GM23248 (cell line): Measurements from ENCODE around the gene ERP27. TPM values are rescaled to one million over a fixed set of nuclear protein-coding genes. Genes with fewer than 3 reads are reported as not detected.

Source experiments
- DNase-seq: peaks from one replicate; pipeline ENCODE4 v3.0.0-alpha.2; 2015
- H2AFZ ChIP-seq: fragments of 200-600 bp; sonication (generic); 2 replicates; pipeline ENCODE4 v1.6.1; 2016; ENCODE audit warnings: antibody characterized with exemption
- H3F3A ChIP-seq: fragments of 200-600 bp; sonication (generic); 2 replicates; pipeline ENCODE4 v1.6.1; 2016; ENCODE audit warnings: mild to moderate bottlenecking, antibody characterized with exemption, mixed run types; ENCODE audit not compliant: insufficient read depth
- H3K27ac ChIP-seq: fragments of 200-600 bp; sonication (generic); 2 replicates; pipeline ENCODE4 v1.5.1; 2016; ENCODE audit warnings: mild to moderate bottlenecking
- H3K27me3 ChIP-seq: fragments of 200-600 bp; sonication (generic); replicated peaks from 2 replicates; pipeline ENCODE4 v1.6.1; 2016; ENCODE audit warnings: mild to moderate bottlenecking; ENCODE audit not compliant: insufficient read depth
- H3K36me3 ChIP-seq: fragments of 200-600 bp; sonication (generic); 2 replicates; pipeline ENCODE4 v1.6.1; 2016; ENCODE audit warnings: low read depth, mild to moderate bottlenecking
- H3K4me1 ChIP-seq: fragments of 200-600 bp; sonication (generic); 2 replicates; pipeline ENCODE4 v1.6.1; 2016; ENCODE audit warnings: mild to moderate bottlenecking; ENCODE audit not compliant: insufficient read depth
- H3K4me2 ChIP-seq: fragments of 200-600 bp; sonication (generic); one replicate; pipeline ENCODE4 v1.6.1; 2016; ENCODE audit warnings: mild to moderate bottlenecking; ENCODE audit not compliant: unreplicated experiment
- H3K4me3 ChIP-seq: fragments of 200-600 bp; sonication (generic); 2 replicates; pipeline ENCODE4 v1.5.1; 2016; ENCODE audit warnings: mild to moderate bottlenecking
- H3K79me2 ChIP-seq: fragments of 200-600 bp; sonication (generic); 2 replicates; pipeline ENCODE4 v1.6.1; 2016; ENCODE audit warnings: mild to moderate bottlenecking; ENCODE audit not compliant: insufficient read depth
- H3K9ac ChIP-seq: fragments of 200-600 bp; sonication (generic); 2 replicates; pipeline ENCODE4 v1.6.1; 2016; ENCODE audit warnings: mild to moderate bottlenecking
- H3K9me2 ChIP-seq: fragments of 200-600 bp; sonication (generic); 2 replicates; pipeline ENCODE4 v1.6.1; 2016; ENCODE audit warnings: mixed run types, mild to moderate bottlenecking, moderate library complexity; ENCODE audit not compliant: insufficient read depth
- H3K9me3 ChIP-seq: fragments of 200-600 bp; sonication (generic); one replicate; pipeline ENCODE4 v1.6.1; 2017; ENCODE audit warnings: low read depth
- H4K20me1 ChIP-seq: fragments of 200-600 bp; sonication (generic); 2 replicates; pipeline ENCODE4 v1.6.0; 2016; ENCODE audit not compliant: insufficient read depth
- EZH2 ChIP-seq: fragments of 200-600 bp; sonication (generic); IDR thresholded peaks from 2 replicates; pipeline ENCODE4 v1.6.1; 2018; ENCODE audit warnings: antibody characterized with exemption, mild to moderate bottlenecking; ENCODE audit not compliant: insufficient read depth, poor library complexity, severe bottlenecking
- EZH2phosphoT487 ChIP-seq: fragments of 200-600 bp; sonication (generic); IDR thresholded peaks from 2 replicates; pipeline ENCODE4 v1.6.1; 2018; ENCODE audit warnings: antibody characterized with exemption, moderate library complexity, mild to moderate bottlenecking, low read depth; ENCODE audit not compliant: insufficient read depth
- WGBS, 2 experiments: methylation state at CpG; one replicate each; pipeline ENCODE4 v1.1.6; 2015 to 2017; ENCODE audit warnings: low lambda C conversion rate in 2 of 2, low coverage in 1 of 2; ENCODE audit errors: missing lambda C conversion rate in 2 of 2; 5-methylcytosine and 5-hydroxymethylcytosine counted together
- in situ Hi-C: fragments of 300-500 bp; cut with MboI; formaldehyde crosslinking; loops from 2 replicates; pipeline ENCODE4 v1.15.0; 2020
- polyA plus RNA-seq: library from polyadenylated mRNA; unstranded; fragments of >200 nt; fragmentation: Nextera tagmentation; extraction: Ambion mirVana; gene quantifications from 2 replicates; pipeline ENCODE4 v1.2.1, GENCODE V29; 2016
- total RNA-seq: library from RNA; depleted of rRNA; stranded (reverse); fragments of >200 nt; shearing (Covaris generic); gene quantifications from 2 replicates; pipeline ENCODE4 v1.2.3, GENCODE V29; 2014

ERP27 gene
- total and polyA plus RNA-seq, 2 experiments from 2014 or later: not detected

GRCh38 chr12:14959126-14959440 lies 20.7 kb upstream of the ERP27 start:
- Histone ChIP-seq H4K20me1 (no peaks in the 10 kb centered on the region), H3K4me1 (no peaks in the 10 kb centered on the region; the same call in 1 of the 2 replicates), H3K36me3 (no peaks in the 10 kb centered on the region), H3K27ac (no peak overlapping the region), H3K79me2 (no peaks in the 10 kb centered on the region), H3K9me3 (no peaks in the 10 kb centered on the region), H2AFZ (no peak overlapping the region), H3F3A (no peaks in the 10 kb centered on the region), H3K9ac (no peak overlapping the region), H3K4me2 (no peak overlapping the region), H3K9me2 (no peaks in the 10 kb centered on the region), H3K4me3 (no peak overlapping the region), H3K27me3 (no peaks in the 10 kb centered on the region)
- no peak for DNase-seq
- no peak for TF ChIP-seq EZH2
- TF ChIP-seq EZH2phosphoT487: no peak
- in situ Hi-C loops: no loop called here
- 95% methylated on average over 10 of the region's 10 CpGs for WGBS, 2 experiments

DNA sequence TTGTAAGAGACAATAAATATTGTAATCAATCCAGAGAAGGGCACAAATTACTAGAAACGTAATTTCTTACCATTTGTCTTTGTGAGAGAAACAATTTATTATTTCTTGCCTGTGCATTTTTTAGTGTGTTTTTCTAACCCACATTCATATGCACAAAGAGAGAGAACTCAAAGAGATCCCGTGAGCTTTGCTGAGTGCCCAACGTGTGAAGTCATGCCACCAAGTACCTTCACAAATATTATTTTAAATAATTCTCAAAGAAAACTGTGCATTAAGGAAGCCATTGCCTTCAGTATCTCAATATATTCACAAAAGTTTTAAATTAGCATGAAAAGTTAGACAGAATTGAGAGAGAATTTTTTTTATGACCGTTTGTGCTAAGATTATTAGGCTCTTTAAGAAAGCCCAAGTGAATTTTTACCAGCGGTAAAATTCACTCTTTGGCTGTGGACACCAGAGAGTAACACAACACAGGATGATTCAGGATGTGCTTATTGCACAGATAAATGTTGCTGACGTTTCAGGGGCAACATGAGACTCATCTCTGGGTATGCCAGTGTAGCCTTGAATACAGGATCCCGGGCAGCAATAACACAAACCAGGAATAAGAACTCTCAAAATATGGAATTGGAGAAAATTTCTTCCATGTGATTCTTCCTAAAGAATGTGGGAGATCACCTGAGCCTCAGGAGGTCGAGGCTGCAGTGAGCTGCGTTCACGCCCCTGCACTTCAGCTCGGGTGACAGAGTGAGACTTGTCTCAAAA lies 20.2 kb upstream of the ERP27 start:
- H3K36me3 ChIP-seq: no peaks in the 10 kb centered on the region
- H3K9ac ChIP-seq: no peak overlapping the region
- H3K27me3 ChIP-seq: no peaks in the 10 kb centered on the region
- H4K20me1 ChIP-seq: no peaks in the 10 kb centered on the region
- no peak overlapping the region for H3K27ac ChIP-seq
- no peak overlapping the region for H3K4me2 ChIP-seq
- no peaks in the 10 kb centered on the region; the same call in 1 of the 2 replicates for H3K4me1 ChIP-seq
- no peak for TF ChIP-seq EZH2phosphoT487
- TF ChIP-seq EZH2: no peak
- no peaks in the 10 kb centered on the region for H3K9me2 ChIP-seq
- no peaks in the 10 kb centered on the region for H3K79me2 ChIP-seq
- no peak overlapping the region for H2AFZ ChIP-seq
- WGBS, 2 experiments: 82 to 90% methylated on average over 11 of the region's 11 CpGs
- no peaks in the 10 kb centered on the region for H3F3A ChIP-seq
- H3K4me3 ChIP-seq: no peak overlapping the region
- no peaks in the 10 kb centered on the region for H3K9me3 ChIP-seq
- no peak for DNase-seq
- in situ Hi-C loops: no loop called here

GRCh38 chr12:14957551-14958168 lies 19.3 kb upstream of the ERP27 start:
- H3K9me2 ChIP-seq: no peaks in the 10 kb centered on the region
- no peak overlapping the region for H2AFZ ChIP-seq
- H3K4me2 ChIP-seq: no peak overlapping the region
- no peaks in the 10 kb centered on the region for H3K36me3 ChIP-seq
- H4K20me1 ChIP-seq: no peaks in the 10 kb centered on the region
- TF ChIP-seq EZH2 (no peak), EZH2phosphoT487 (no peak)
- 78 to 80% methylated on average over 5 of the region's 5 CpGs for WGBS, 2 experiments
- in situ Hi-C loops: no loop called here
- H3K4me3 ChIP-seq: no peak overlapping the region
- H3K27me3 ChIP-seq: no peaks in the 10 kb centered on the region
- H3K27ac ChIP-seq: no peak overlapping the region
- no peaks in the 10 kb centered on the region for H3K79me2 ChIP-seq
- H3K9ac ChIP-seq: no peak overlapping the region
- H3K9me3 ChIP-seq: no peaks in the 10 kb centered on the region
- H3F3A ChIP-seq: 0 out of 2 replicates have a peak, but pooled peaks cover 5% of the 10 kb centered on the region
- H3K4me1 ChIP-seq: peaks cover 1% of the 10 kb centered on the region
- DNase-seq: no peak

DNA sequence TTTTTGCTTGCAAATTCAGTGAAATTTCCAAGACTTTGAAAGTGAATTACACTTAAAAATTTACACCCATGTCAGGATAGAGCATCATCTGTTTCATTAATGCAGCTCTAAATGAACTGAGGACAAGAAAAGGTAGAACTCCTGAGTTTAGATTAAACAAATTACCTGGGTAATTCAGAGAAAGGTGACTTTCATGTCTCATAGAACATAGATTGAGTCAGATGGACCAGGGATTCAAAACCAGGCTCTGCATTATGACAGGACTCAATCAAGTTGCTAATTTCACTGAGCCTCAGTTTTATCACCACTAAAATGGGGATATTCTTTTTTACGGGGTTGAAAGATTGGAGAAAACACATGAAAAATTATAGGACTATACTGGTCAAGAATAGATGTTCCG lies 18.6 kb upstream of the ERP27 start:
- H3K4me1 ChIP-seq: peaks cover 6% of the 10 kb centered on the region
- WGBS, 2 experiments: 88 to 94% methylated on average over 2 of the region's 2 CpGs

More for the DNA sequence above, 18.6 kb upstream of the ERP27 start:
- DNase-seq: no peak
- no peak overlapping the region for H3K27ac ChIP-seq
- no peaks in the 10 kb centered on the region for H4K20me1 ChIP-seq
- no peak overlapping the region for H3K9ac ChIP-seq
- no peaks in the 10 kb centered on the region for H3K9me3 ChIP-seq
- peaks cover 10% of the 10 kb centered on the region for H3F3A ChIP-seq
- H3K4me3 ChIP-seq: no peak overlapping the region
- H3K4me2 ChIP-seq: no peak overlapping the region
- TF ChIP-seq EZH2 (no peak), EZH2phosphoT487 (no peak)
- H3K79me2 ChIP-seq: no peaks in the 10 kb centered on the region
- H3K36me3 ChIP-seq: no peaks in the 10 kb centered on the region
- H3K9me2 ChIP-seq: no peaks in the 10 kb centered on the region
- no peaks in the 10 kb centered on the region for H3K27me3 ChIP-seq
- in situ Hi-C loops: no loop called here
- no peak overlapping the region for H2AFZ ChIP-seq
